Measurements from ENCODE around the gene ESRP2.

ESRP2 gene

GRCh38 chr16:68229431-68230175 lies 6.3 kb downstream of the ESRP2 start:
- Histone ChIP-seq H3K36me3 (ENCODE audit: control insufficient read depth, insufficient read depth, low read length) (peaks cover 58% of the 10 kb centered on the region), H3K4me1 (ENCODE audit: control insufficient read depth, insufficient read depth, low read length) (peaks cover 10% of the 10 kb centered on the region), H3K9me3 (ENCODE audit: control insufficient read depth, insufficient read depth, low read depth, low read length) (no peaks in the 10 kb centered on the region), H3K27me3 (ENCODE audit: control insufficient read depth, insufficient read depth, low read length) (peaks cover 6% of the 10 kb centered on the region; the same call in 1 of the 2 replicates), H3K4me3 (ENCODE audit: low read depth, low read length) (no peak overlapping the region), H3K27ac (ENCODE audit: low read depth, low read length) (no peak overlapping the region), H3K9ac (ENCODE audit: low read length) (no peak overlapping the region)

- Histone ChIP-seq H3K36me3 (ENCODE audit: control insufficient read depth, insufficient read depth, low read length) (peaks cover 57% of the 10 kb centered on the region), H3K9me3 (ENCODE audit: control insufficient read depth, insufficient read depth, low read depth, low read length) (no peaks in the 10 kb centered on the region), H3K4me1 (ENCODE audit: control insufficient read depth, insufficient read depth, low read length) (peaks cover under 1% of the 10 kb centered on the region; the same call in 1 of the 2 replicates), H3K9ac (ENCODE audit: low read length) (no peak overlapping the region), H3K4me3 (ENCODE audit: low read depth, low read length) (no peak overlapping the region), H3K27ac (ENCODE audit: low read depth, low read length) (no peak overlapping the region), H3K27me3 (ENCODE audit: control insufficient read depth, insufficient read depth, low read length) (no peaks in the 10 kb centered on the region; the same call in 1 of the 2 replicates)
These were observed 7.3 kb downstream of the ESRP2 start for GRCh38 chr16:68228652-68229051.

GRCh38 chr16:68227850-68228553 lies 7.9 kb downstream of the ESRP2 start:
- no peaks in the 10 kb centered on the region for H3K9me3 ChIP-seq (ENCODE audit: control insufficient read depth, insufficient read depth, low read depth, low read length)
- H3K27me3 ChIP-seq (ENCODE audit: control insufficient read depth, insufficient read depth, low read length), result no peaks in the 10 kb centered on the region
- H3K36me3 ChIP-seq (ENCODE audit: control insufficient read depth, insufficient read depth, low read length), result peaks cover 51% of the 10 kb centered on the region
- H3K4me3 ChIP-seq (ENCODE audit: low read depth, low read length), result no peak overlapping the region
- no peak overlapping the region for H3K9ac ChIP-seq (ENCODE audit: low read length)
- no peak overlapping the region for H3K27ac ChIP-seq (ENCODE audit: low read depth, low read length)
- no peaks in the 10 kb centered on the region for H3K4me1 ChIP-seq (ENCODE audit: control insufficient read depth, insufficient read depth, low read length)

- Histone ChIP-seq H3K36me3 (ENCODE audit: control insufficient read depth, insufficient read depth, low read length) (peaks cover 47% of the 10 kb centered on the region), H3K27me3 (ENCODE audit: control insufficient read depth, insufficient read depth, low read length) (no peaks in the 10 kb centered on the region), H3K9ac (ENCODE audit: low read length) (no peak overlapping the region), H3K9me3 (ENCODE audit: control insufficient read depth, insufficient read depth, low read depth, low read length) (no peaks in the 10 kb centered on the region), H3K27ac (ENCODE audit: low read depth, low read length) (no peak overlapping the region), H3K4me3 (ENCODE audit: low read depth, low read length) (no peak overlapping the region), H3K4me1 (ENCODE audit: control insufficient read depth, insufficient read depth, low read length) (no peaks in the 10 kb centered on the region)
These were observed 8.6 kb downstream of the ESRP2 start for GRCh38 chr16:68227183-68227793.

GRCh38 chr16:68226116-68226515 lies 9.8 kb downstream of the ESRP2 start:
- H3K4me3 ChIP-seq (ENCODE audit: low read depth, low read length), result no peak overlapping the region
- H3K36me3 ChIP-seq (ENCODE audit: control insufficient read depth, insufficient read depth, low read length), result peaks cover 35% of the 10 kb centered on the region

GRCh38 chr16:68223072-68223471 lies 12.9 kb downstream of the ESRP2 start:
- peaks cover 6% of the 10 kb centered on the region; the same call in 1 of the 2 replicates for H3K4me1 ChIP-seq (ENCODE audit: control insufficient read depth, insufficient read depth, low read length)
- H3K36me3 ChIP-seq (ENCODE audit: control insufficient read depth, insufficient read depth, low read length), result peaks cover 7% of the 10 kb centered on the region; the same call in 1 of the 2 replicates
- no peak overlapping the region for H3K9ac ChIP-seq (ENCODE audit: low read length)
- no peaks in the 10 kb centered on the region for H3K9me3 ChIP-seq (ENCODE audit: control insufficient read depth, insufficient read depth, low read depth, low read length)
- no peak overlapping the region for H3K27ac ChIP-seq (ENCODE audit: low read depth, low read length)
- no peak overlapping the region for H3K4me3 ChIP-seq (ENCODE audit: low read depth, low read length)
- H3K27me3 ChIP-seq (ENCODE audit: control insufficient read depth, insufficient read depth, low read length), result no peaks in the 10 kb centered on the region

More at GRCh38 chr16:68226116-68226515, 9.8 kb downstream of the ESRP2 start:
- Histone ChIP-seq H3K9ac (ENCODE audit: low read length) (no peak overlapping the region), H3K4me1 (ENCODE audit: control insufficient read depth, insufficient read depth, low read length) (peaks cover 2% of the 10 kb centered on the region; the same call in 1 of the 2 replicates), H3K27me3 (ENCODE audit: control insufficient read depth, insufficient read depth, low read length) (no peaks in the 10 kb centered on the region), H3K9me3 (ENCODE audit: control insufficient read depth, insufficient read depth, low read depth, low read length) (no peaks in the 10 kb centered on the region), H3K27ac (ENCODE audit: low read depth, low read length) (no peak overlapping the region)

- Histone ChIP-seq H3K9ac (ENCODE audit: low read length) (no peak overlapping the region), H3K4me1 (ENCODE audit: control insufficient read depth, insufficient read depth, low read length) (peaks cover 6% of the 10 kb centered on the region; the same call in 1 of the 2 replicates), H3K36me3 (ENCODE audit: control insufficient read depth, insufficient read depth, low read length) (no peaks in the 10 kb centered on the region), H3K27ac (ENCODE audit: low read depth, low read length) (no peak overlapping the region), H3K4me3 (ENCODE audit: low read depth, low read length) (no peak overlapping the region), H3K9me3 (ENCODE audit: control insufficient read depth, insufficient read depth, low read depth, low read length) (no peaks in the 10 kb centered on the region), H3K27me3 (ENCODE audit: control insufficient read depth, insufficient read depth, low read length) (no peaks in the 10 kb centered on the region)
These were observed 16.1 kb downstream of the ESRP2 start for GRCh38 chr16:68219725-68220351.

- H3K27ac ChIP-seq (ENCODE audit: low read depth, low read length), result no peak overlapping the region
- H3K4me1 ChIP-seq (ENCODE audit: control insufficient read depth, insufficient read depth, low read length), result peaks cover 6% of the 10 kb centered on the region; the same call in 1 of the 2 replicates
- no peaks in the 10 kb centered on the region for H3K27me3 ChIP-seq (ENCODE audit: control insufficient read depth, insufficient read depth, low read length)
- H3K4me3 ChIP-seq (ENCODE audit: low read depth, low read length), result no peak overlapping the region
- no peak overlapping the region for H3K9ac ChIP-seq (ENCODE audit: low read length)
- no peaks in the 10 kb centered on the region for H3K9me3 ChIP-seq (ENCODE audit: control insufficient read depth, insufficient read depth, low read depth, low read length)
- H3K36me3 ChIP-seq (ENCODE audit: control insufficient read depth, insufficient read depth, low read length), result no peaks in the 10 kb centered on the region
These were observed 18.4 kb downstream of the ESRP2 start for GRCh38 chr16:68217506-68217905.

GRCh38 chr16:68216240-68216639 lies 19.7 kb downstream of the ESRP2 start:
- Histone ChIP-seq H3K27ac (ENCODE audit: low read depth, low read length) (no peak overlapping the region), H3K27me3 (ENCODE audit: control insufficient read depth, insufficient read depth, low read length) (no peaks in the 10 kb centered on the region), H3K36me3 (ENCODE audit: control insufficient read depth, insufficient read depth, low read length) (no peaks in the 10 kb centered on the region), H3K9ac (ENCODE audit: low read length) (no peak overlapping the region), H3K4me3 (ENCODE audit: low read depth, low read length) (no peak overlapping the region), H3K4me1 (ENCODE audit: control insufficient read depth, insufficient read depth, low read length) (peaks cover 5% of the 10 kb centered on the region; the same call in 1 of the 2 replicates), H3K9me3 (ENCODE audit: control insufficient read depth, insufficient read depth, low read depth, low read length) (no peaks in the 10 kb centered on the region)

GRCh38 chr16:68215302-68215701 lies 20.6 kb downstream of the ESRP2 start:
- no peaks in the 10 kb centered on the region for H3K4me1 ChIP-seq (ENCODE audit: control insufficient read depth, insufficient read depth, low read length)
- H3K9ac ChIP-seq (ENCODE audit: low read length), result no peak overlapping the region

More at GRCh38 chr16:68215302-68215701, 20.6 kb downstream of the ESRP2 start:
- Histone ChIP-seq H3K4me3 (ENCODE audit: low read depth, low read length) (no peak overlapping the region), H3K36me3 (ENCODE audit: control insufficient read depth, insufficient read depth, low read length) (no peaks in the 10 kb centered on the region), H3K9me3 (ENCODE audit: control insufficient read depth, insufficient read depth, low read depth, low read length) (no peaks in the 10 kb centered on the region), H3K27me3 (ENCODE audit: control insufficient read depth, insufficient read depth, low read length) (no peaks in the 10 kb centered on the region), H3K27ac (ENCODE audit: low read depth, low read length) (no peak overlapping the region)
